Activated effector memory CD4-positive, alpha-beta T cell treated with Interleukin-2 at 50 U/mL for 16 hours (primary cell): ENCODE results near the gene SLC6A4.
"Not testable (repeated sequence)": the region's sequence is repeated elsewhere in the genome, so short reads cannot be mapped to it uniquely, and the experiment has no call there.

Source experiments
- DNase-seq: peaks from one replicate; pipeline ENCODE4 v3.0.0-alpha.2; 2020

The SLC6A4 gene

GRCh38 chr17:30219315-30219714, 16.2 kb downstream of the SLC6A4 start:
- DNase-seq, result no peak

- no peak for DNase-seq
These were observed 16.7 kb downstream of the SLC6A4 start for GRCh38 chr17:30218799-30219198.

- no peak for DNase-seq
These were observed 17.7 kb downstream of the SLC6A4 start for GRCh38 chr17:30217746-30218245.

- DNase-seq, result no peak
These were observed 18.4 kb downstream of the SLC6A4 start for GRCh38 chr17:30217054-30217453.

- DNase-seq, result no peak
These were observed 22.7 kb downstream of the SLC6A4 start for GRCh38 chr17:30212750-30213149.

GRCh38 chr17:30211371-30211770, 24.1 kb downstream of the SLC6A4 start:
- DNase-seq, result no peak

GRCh38 chr17:30210901-30211300, 24.6 kb downstream of the SLC6A4 start:
- no peak for DNase-seq

GRCh38 chr17:30210366-30210765, 25.1 kb downstream of the SLC6A4 start:
- DNase-seq, result no peak

- DNase-seq, result no peak
These were observed 25.6 kb downstream of the SLC6A4 start for GRCh38 chr17:30209930-30210329.

- no peak for DNase-seq
These were observed 27.3 kb downstream of the SLC6A4 start for GRCh38 chr17:30208214-30208613.

GRCh38 chr17:30207655-30208054, 27.8 kb downstream of the SLC6A4 start:
- no peak for DNase-seq

- DNase-seq, result no peak
These were observed 32.0 kb downstream of the SLC6A4 start for GRCh38 chr17:30203471-30203981.

- not testable (repeated sequence) for DNase-seq
These were observed 34.8 kb downstream of the SLC6A4 start for GRCh38 chr17:30200656-30201055.

- no peak for DNase-seq
These were observed 35.4 kb downstream of the SLC6A4 start for GRCh38 chr17:30200106-30200505.

GRCh38 chr17:30199600-30199999, 35.9 kb downstream of the SLC6A4 start:
- no peak for DNase-seq

GRCh38 chr17:30197416-30197815, 38.1 kb downstream of the SLC6A4 start:
- DNase-seq, result no peak

GRCh38 chr17:30196504-30196903, 39.0 kb downstream of the SLC6A4 start:
- no peak for DNase-seq

- DNase-seq, result no peak
These were observed 44.4 kb downstream of the SLC6A4 start for GRCh38 chr17:30191072-30191471.

- DNase-seq, result no peak
These were observed 47.1 kb downstream of the SLC6A4 start for GRCh38 chr17:30188211-30188939.

GRCh38 chr17:30187573-30187972, 47.9 kb downstream of the SLC6A4 start:
- no peak for DNase-seq

GRCh38 chr17:30186761-30187160, 48.7 kb downstream of the SLC6A4 start:
- no peak for DNase-seq

GRCh38 chr17:30176855-30177254, 58.6 kb downstream of the SLC6A4 start:
- DNase-seq, result no peak

GRCh38 chr17:30174556-30174955, 60.9 kb downstream of the SLC6A4 start:
- no peak for DNase-seq

GRCh38 chr17:30173649-30174048, 61.8 kb downstream of the SLC6A4 start:
- no peak for DNase-seq

GRCh38 chr17:30172560-30172959, 62.9 kb downstream of the SLC6A4 start:
- DNase-seq, result no peak
